Uterus (tissue), 2 donors: Measurements from ENCODE around the gene MEIS2.

Experiments
- CTCF ChIP-seq, 4 experiments: fragments of 200-600 bp in 2 of 4; fragments of 450-650 bp in 2 of 4; sonication (generic) in 2 of 4; IDR thresholded peaks; one replicate each; pipeline ENCODE4 v1.5.1; 2016 to 2019; ENCODE audit warnings: antibody characterized with exemption in 4 of 4, mild to moderate bottlenecking in 2 of 4, moderate library complexity in 1 of 4
- POLR2A ChIP-seq, 2 donors: fragments of 450-650 bp; IDR thresholded peaks; one replicate each; pipeline ENCODE4 v1.6.1; 2016; ENCODE audit warnings: antibody characterized with exemption in 2 of 2, mild to moderate bottlenecking in 1 of 2, moderate library complexity in 1 of 2

GRCh38 chr15:36888011-36888992, 212.0 kb downstream of the MEIS2 start:
- TF ChIP-seq CTCF (IDR thresholded peaks at IDR 0.05) = no peak
- no peak for TF ChIP-seq POLR2A (IDR thresholded peaks at IDR 0.05)
